ENCODE data around the gene KCTD5. TPM values are rescaled to one million over a fixed set of nuclear protein-coding genes. Genes with fewer than 3 reads are reported as not detected.

The KCTD5 gene
- total and polyA plus RNA-seq, 2 experiments from 2014 or later: 19.7 to 31.8 TPM

DNA sequence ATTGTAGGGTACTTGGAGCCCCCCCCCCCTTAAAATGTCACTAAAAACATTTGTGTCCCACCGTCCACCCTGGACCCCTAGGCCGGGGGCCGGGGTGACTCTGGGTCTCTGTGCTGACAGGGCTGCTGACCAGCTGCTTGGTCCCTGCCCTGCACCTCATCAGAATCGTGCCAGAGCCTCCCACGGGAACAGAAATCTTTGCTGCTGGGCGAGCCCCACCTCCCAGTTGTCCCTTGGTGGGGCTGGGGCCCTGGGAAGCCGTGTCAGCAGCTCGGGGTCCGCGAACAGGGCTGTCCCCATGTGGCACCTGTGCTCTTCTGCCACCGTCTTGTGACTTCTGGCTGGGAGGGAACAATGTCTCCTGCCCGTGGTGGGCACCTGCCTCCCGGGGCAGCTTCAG lies 18.5 kb downstream of the KCTD5 start:
- Histone ChIP-seq H3K27ac (ENCODE audit: low read depth) (no peak overlapping the region), H3K4me2 (no peak overlapping the region), H3K9me2 (ENCODE audit: insufficient read depth) (no peaks in the 10 kb centered on the region), H3K4me1 (ENCODE audit: insufficient read depth) (no peaks in the 10 kb centered on the region), H3K4me3 (no peak overlapping the region), H3F3A (replicated peaks; ENCODE audit: low read depth) (no peaks in the 10 kb centered on the region), H2AFZ (no peak overlapping the region), H3K36me3 (ENCODE audit: insufficient read depth) (no peaks in the 10 kb centered on the region), H4K20me1 (replicated peaks; ENCODE audit: insufficient read depth) (no peaks in the 10 kb centered on the region), H3K27me3 (ENCODE audit: insufficient read depth) (no peaks in the 10 kb centered on the region), H3K79me2 (replicated peaks; ENCODE audit: insufficient read depth) (no peaks in the 10 kb centered on the region)
- Mint-ChIP-seq H3K36me3 (ENCODE audit: low read depth) (peaks cover 8% of the 10 kb centered on the region; the same call in 1 of the 3 replicates), H3K27ac (no peak overlapping the region), H3K9me3 (no peaks in the 10 kb centered on the region; the same call in 2 of the 3 replicates), H3K4me1 (no peaks in the 10 kb centered on the region; the same call in 2 of the 3 replicates), H3K4me3 (no peak overlapping the region), H3K27me3 (ENCODE audit: insufficient read depth, low read depth, poor library complexity) (peaks cover 8% of the 10 kb centered on the region)
- no peak for TF ChIP-seq EZH2phosphoT487 (IDR thresholded peaks at IDR 0.05; ENCODE audit: unreplicated experiment)
- no peak for TF ChIP-seq POLR2AphosphoS5 (IDR thresholded peaks at IDR 0.05; ENCODE audit: low read depth)
- TF ChIP-seq, protein P1, sequence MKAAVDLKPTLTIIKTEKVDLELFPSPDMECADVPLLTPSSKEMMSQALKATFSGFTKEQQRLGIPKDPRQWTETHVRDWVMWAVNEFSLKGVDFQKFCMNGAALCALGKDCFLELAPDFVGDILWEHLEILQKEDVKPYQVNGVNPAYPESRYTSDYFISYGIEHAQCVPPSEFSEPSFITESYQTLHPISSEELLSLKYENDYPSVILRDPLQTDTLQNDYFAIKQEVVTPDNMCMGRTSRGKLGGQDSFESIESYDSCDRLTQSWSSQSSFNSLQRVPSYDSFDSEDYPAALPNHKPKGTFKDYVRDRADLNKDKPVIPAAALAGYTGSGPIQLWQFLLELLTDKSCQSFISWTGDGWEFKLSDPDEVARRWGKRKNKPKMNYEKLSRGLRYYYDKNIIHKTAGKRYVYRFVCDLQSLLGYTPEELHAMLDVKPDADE (IDR thresholded peaks at IDR 0.05): no peak
- TF ChIP-seq, protein P2, sequence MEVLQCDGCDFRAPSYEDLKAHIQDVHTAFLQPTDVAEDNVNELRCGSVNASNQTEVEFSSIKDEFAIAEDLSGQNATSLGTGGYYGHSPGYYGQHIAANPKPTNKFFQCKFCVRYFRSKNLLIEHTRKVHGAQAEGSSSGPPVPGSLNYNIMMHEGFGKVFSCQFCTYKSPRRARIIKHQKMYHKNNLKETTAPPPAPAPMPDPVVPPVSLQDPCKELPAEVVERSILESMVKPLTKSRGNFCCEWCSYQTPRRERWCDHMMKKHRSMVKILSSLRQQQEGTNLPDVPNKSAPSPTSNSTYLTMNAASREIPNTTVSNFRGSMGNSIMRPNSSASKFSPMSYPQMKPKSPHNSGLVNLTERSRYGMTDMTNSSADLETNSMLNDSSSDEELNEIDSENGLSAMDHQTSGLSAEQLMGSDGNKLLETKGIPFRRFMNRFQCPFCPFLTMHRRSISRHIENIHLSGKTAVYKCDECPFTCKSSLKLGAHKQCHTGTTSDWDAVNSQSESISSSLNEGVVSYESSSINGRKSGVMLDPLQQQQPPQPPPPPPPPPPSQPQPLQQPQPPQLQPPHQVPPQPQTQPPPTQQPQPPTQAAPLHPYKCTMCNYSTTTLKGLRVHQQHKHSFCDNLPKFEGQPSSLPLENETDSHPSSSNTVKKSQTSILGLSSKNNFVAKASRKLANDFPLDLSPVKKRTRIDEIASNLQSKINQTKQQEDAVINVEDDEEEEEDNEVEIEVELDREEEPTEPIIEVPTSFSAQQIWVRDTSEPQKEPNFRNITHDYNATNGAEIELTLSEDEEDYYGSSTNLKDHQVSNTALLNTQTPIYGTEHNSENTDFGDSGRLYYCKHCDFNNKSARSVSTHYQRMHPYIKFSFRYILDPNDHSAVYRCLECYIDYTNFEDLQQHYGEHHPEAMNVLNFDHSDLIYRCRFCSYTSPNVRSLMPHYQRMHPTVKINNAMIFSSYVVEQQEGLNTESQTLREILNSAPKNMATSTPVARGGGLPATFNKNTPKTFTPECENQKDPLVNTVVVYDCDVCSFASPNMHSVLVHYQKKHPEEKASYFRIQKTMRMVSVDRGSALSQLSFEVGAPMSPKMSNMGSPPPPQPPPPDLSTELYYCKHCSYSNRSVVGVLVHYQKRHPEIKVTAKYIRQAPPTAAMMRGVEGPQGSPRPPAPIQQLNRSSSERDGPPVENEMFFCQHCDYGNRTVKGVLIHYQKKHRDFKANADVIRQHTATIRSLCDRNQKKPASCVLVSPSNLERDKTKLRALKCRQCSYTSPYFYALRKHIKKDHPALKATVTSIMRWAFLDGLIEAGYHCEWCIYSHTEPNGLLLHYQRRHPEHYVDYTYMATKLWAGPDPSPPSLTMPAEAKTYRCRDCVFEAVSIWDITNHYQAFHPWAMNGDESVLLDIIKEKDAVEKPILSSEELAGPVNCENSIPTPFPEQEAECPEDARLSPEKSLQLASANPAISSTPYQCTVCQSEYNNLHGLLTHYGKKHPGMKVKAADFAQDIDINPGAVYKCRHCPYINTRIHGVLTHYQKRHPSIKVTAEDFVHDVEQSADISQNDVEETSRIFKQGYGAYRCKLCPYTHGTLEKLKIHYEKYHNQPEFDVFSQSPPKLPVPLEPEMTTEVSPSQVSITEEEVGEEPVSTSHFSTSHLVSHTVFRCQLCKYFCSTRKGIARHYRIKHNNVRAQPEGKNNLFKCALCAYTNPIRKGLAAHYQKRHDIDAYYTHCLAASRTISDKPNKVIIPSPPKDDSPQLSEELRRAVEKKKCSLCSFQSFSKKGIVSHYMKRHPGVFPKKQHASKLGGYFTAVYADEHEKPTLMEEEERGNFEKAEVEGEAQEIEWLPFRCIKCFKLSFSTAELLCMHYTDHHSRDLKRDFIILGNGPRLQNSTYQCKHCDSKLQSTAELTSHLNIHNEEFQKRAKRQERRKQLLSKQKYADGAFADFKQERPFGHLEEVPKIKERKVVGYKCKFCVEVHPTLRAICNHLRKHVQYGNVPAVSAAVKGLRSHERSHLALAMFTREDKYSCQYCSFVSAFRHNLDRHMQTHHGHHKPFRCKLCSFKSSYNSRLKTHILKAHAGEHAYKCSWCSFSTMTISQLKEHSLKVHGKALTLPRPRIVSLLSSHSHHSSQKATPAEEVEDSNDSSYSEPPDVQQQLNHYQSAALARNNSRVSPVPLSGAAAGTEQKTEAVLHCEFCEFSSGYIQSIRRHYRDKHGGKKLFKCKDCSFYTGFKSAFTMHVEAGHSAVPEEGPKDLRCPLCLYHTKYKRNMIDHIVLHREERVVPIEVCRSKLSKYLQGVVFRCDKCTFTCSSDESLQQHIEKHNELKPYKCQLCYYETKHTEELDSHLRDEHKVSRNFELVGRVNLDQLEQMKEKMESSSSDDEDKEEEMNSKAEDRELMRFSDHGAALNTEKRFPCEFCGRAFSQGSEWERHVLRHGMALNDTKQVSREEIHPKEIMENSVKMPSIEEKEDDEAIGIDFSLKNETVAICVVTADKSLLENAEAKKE (CRISPR knock-in tag; IDR thresholded peaks at IDR 0.05): no peak
- no peak for TF ChIP-seq STAT1 (IDR thresholded peaks at IDR 0.05; ENCODE audit: unreplicated experiment)
- no peak for TF ChIP-seq CREB1 (CRISPR knock-in tag; IDR thresholded peaks at IDR 0.05; ENCODE audit: low read depth)
- TF ChIP-seq JUNB (IDR thresholded peaks at IDR 0.05; ENCODE audit: unreplicated experiment): no peak
- no peak for TF ChIP-seq ZNF114 (CRISPR knock-in tag; IDR thresholded peaks at IDR 0.05)
- TF ChIP-seq EZH2 (IDR thresholded peaks at IDR 0.05; ENCODE audit: low read depth, unreplicated experiment): no peak
- TF ChIP-seq, protein P3, sequence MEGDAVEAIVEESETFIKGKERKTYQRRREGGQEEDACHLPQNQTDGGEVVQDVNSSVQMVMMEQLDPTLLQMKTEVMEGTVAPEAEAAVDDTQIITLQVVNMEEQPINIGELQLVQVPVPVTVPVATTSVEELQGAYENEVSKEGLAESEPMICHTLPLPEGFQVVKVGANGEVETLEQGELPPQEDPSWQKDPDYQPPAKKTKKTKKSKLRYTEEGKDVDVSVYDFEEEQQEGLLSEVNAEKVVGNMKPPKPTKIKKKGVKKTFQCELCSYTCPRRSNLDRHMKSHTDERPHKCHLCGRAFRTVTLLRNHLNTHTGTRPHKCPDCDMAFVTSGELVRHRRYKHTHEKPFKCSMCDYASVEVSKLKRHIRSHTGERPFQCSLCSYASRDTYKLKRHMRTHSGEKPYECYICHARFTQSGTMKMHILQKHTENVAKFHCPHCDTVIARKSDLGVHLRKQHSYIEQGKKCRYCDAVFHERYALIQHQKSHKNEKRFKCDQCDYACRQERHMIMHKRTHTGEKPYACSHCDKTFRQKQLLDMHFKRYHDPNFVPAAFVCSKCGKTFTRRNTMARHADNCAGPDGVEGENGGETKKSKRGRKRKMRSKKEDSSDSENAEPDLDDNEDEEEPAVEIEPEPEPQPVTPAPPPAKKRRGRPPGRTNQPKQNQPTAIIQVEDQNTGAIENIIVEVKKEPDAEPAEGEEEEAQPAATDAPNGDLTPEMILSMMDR (conservative IDR thresholded peaks at IDR 0.05; ENCODE audit: low read depth in 2 of 2): no peak
- TF ChIP-seq, protein P4, sequence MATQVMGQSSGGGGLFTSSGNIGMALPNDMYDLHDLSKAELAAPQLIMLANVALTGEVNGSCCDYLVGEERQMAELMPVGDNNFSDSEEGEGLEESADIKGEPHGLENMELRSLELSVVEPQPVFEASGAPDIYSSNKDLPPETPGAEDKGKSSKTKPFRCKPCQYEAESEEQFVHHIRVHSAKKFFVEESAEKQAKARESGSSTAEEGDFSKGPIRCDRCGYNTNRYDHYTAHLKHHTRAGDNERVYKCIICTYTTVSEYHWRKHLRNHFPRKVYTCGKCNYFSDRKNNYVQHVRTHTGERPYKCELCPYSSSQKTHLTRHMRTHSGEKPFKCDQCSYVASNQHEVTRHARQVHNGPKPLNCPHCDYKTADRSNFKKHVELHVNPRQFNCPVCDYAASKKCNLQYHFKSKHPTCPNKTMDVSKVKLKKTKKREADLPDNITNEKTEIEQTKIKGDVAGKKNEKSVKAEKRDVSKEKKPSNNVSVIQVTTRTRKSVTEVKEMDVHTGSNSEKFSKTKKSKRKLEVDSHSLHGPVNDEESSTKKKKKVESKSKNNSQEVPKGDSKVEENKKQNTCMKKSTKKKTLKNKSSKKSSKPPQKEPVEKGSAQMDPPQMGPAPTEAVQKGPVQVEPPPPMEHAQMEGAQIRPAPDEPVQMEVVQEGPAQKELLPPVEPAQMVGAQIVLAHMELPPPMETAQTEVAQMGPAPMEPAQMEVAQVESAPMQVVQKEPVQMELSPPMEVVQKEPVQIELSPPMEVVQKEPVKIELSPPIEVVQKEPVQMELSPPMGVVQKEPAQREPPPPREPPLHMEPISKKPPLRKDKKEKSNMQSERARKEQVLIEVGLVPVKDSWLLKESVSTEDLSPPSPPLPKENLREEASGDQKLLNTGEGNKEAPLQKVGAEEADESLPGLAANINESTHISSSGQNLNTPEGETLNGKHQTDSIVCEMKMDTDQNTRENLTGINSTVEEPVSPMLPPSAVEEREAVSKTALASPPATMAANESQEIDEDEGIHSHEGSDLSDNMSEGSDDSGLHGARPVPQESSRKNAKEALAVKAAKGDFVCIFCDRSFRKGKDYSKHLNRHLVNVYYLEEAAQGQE (IDR thresholded peaks at IDR 0.05; ENCODE audit: unreplicated experiment): no peak
- ATAC-seq (no peak), DNase-seq (ENCODE audit: low spot score) (no peak)

Data from GM23338 (cell line).